GM21423 (cell line): ENCODE measurements around the gene PTPRN2.

Experiments used
- ATAC-seq: cut with Tn5 transposase; IDR thresholded peaks from one replicate; pipeline ENCODE4 v1.9.1; 2021; ENCODE audit warnings: mild to moderate bottlenecking, moderate library complexity; ENCODE audit not compliant: unreplicated experiment

Gene PTPRN2

GRCh38 chr7:158494643-158495042 is 93.0 kb downstream of the PTPRN2 start:
- no peak for ATAC-seq

- ATAC-seq, result no peak
Measured at GRCh38 chr7:158494162-158494586, 93.4 kb downstream of the PTPRN2 start.

- no peak for ATAC-seq
Measured at GRCh38 chr7:158492367-158492764, 95.3 kb downstream of the PTPRN2 start.

GRCh38 chr7:158491094-158491493 is 96.5 kb downstream of the PTPRN2 start:
- ATAC-seq, result no peak

GRCh38 chr7:158490171-158490782 is 97.3 kb downstream of the PTPRN2 start:
- ATAC-seq, result no peak

- no peak for ATAC-seq
Measured at GRCh38 chr7:158489462-158490155, 98.0 kb downstream of the PTPRN2 start.

GRCh38 chr7:158488181-158488971 is 99.2 kb downstream of the PTPRN2 start:
- ATAC-seq, result no peak

- ATAC-seq, result no peak
Measured at GRCh38 chr7:158487631-158488151, 99.9 kb downstream of the PTPRN2 start.

GRCh38 chr7:158486919-158487318 is 100.7 kb downstream of the PTPRN2 start:
- ATAC-seq, result no peak

- no peak for ATAC-seq
Measured at GRCh38 chr7:158484801-158485531, 102.7 kb downstream of the PTPRN2 start.

GRCh38 chr7:158482480-158482879 is 105.1 kb downstream of the PTPRN2 start:
- no peak for ATAC-seq

- no peak for ATAC-seq
Measured at GRCh38 chr7:158479664-158480025, 108.0 kb downstream of the PTPRN2 start.

GRCh38 chr7:158479021-158479663 is 108.5 kb downstream of the PTPRN2 start:
- no peak for ATAC-seq

- ATAC-seq, result no peak
Measured at GRCh38 chr7:158477866-158478265, 109.8 kb downstream of the PTPRN2 start.

- no peak for ATAC-seq
Measured at GRCh38 chr7:158476331-158476932, 111.2 kb downstream of the PTPRN2 start.

- ATAC-seq, result no peak
Measured at GRCh38 chr7:158475679-158476052, 112.0 kb downstream of the PTPRN2 start.

GRCh38 chr7:158475036-158475678 is 112.5 kb downstream of the PTPRN2 start:
- ATAC-seq, result no peak

- no peak for ATAC-seq
Measured at GRCh38 chr7:158474488-158474887, 113.1 kb downstream of the PTPRN2 start.

GRCh38 chr7:158473946-158474345 is 113.7 kb downstream of the PTPRN2 start:
- ATAC-seq, result no peak

GRCh38 chr7:158473221-158473620 is 114.4 kb downstream of the PTPRN2 start:
- no peak for ATAC-seq
